HepG2 (cell line): ENCODE measurements around the gene SYNJ2. TPM values are rescaled to one million over a fixed set of nuclear protein-coding genes. Genes with fewer than 3 reads are reported as not detected.

Experiments used
- BCL6 ChIP-seq: IDR thresholded peaks from 2 replicates; pipeline ENCODE4 v1.6.1; 2016; ENCODE audit warnings: missing genetic modification reagents, missing compliant biosample characterization
- CREM ChIP-seq, 2 experiments: sonication (generic) in 1 of 2; formaldehyde crosslinking in 1 of 2; IDR thresholded peaks; 2 replicates each; pipeline versions ENCODE4 v1.4.0 to v1.6.1; 2016 to 2020; ENCODE audit warnings: antibody characterized with exemption in 1 of 2, mild to moderate bottlenecking in 1 of 2, missing genetic modification reagents in 1 of 2
- FOSL2 ChIP-seq: sonication (generic); formaldehyde crosslinking; IDR thresholded peaks from 2 replicates; pipeline ENCODE4 v1.4.0; 2020; ENCODE audit warnings: missing genetic modification reagents
- MED1 ChIP-seq: sonication (generic); formaldehyde crosslinking; IDR thresholded peaks from 2 replicates; pipeline ENCODE4 v1.4.0; 2020; ENCODE audit warnings: missing genetic modification reagents
- NFIB ChIP-seq: sonication (generic); formaldehyde crosslinking; IDR thresholded peaks from 2 replicates; pipeline ENCODE4 v1.9.0; 2021; ENCODE audit warnings: missing genetic modification reagents, mild to moderate bottlenecking, borderline replicate concordance
- NR2C2 ChIP-seq: sonication (generic); formaldehyde crosslinking; IDR thresholded peaks from 2 replicates; pipeline ENCODE4 v1.4.0; 2020; ENCODE audit warnings: missing genetic modification reagents, mild to moderate bottlenecking, moderate library complexity, borderline replicate concordance
- ONECUT2 ChIP-seq: sonication (generic); formaldehyde crosslinking; IDR thresholded peaks from 2 replicates; pipeline ENCODE4 v1.4.0; 2020; ENCODE audit warnings: missing genetic modification reagents
- POGZ ChIP-seq: sonication (generic); formaldehyde crosslinking; IDR thresholded peaks from 2 replicates; pipeline ENCODE4 v1.4.0; 2020; ENCODE audit warnings: mild to moderate bottlenecking, missing genetic modification reagents
- RAD21 ChIP-seq: fragments of 450-650 bp; formaldehyde crosslinking; IDR thresholded peaks from 2 replicates; pipeline ENCODE4 v1.5.0; 2020; ENCODE audit warnings: mild to moderate bottlenecking
- RARA ChIP-seq: IDR thresholded peaks from 2 replicates; pipeline ENCODE4 v1.6.1; 2016; ENCODE audit warnings: missing genetic modification reagents, missing compliant biosample characterization
- SALL1 ChIP-seq: sonication (generic); formaldehyde crosslinking; IDR thresholded peaks from 2 replicates; pipeline ENCODE4 v1.8.0; 2022; ENCODE audit warnings: mild to moderate bottlenecking, missing genetic modification reagents
- TP53 ChIP-seq: sonication (generic); formaldehyde crosslinking; conservative IDR thresholded peaks from 2 replicates; pipeline ENCODE4 v1.4.0; 2020; ENCODE audit warnings: missing genetic modification reagents
- ZBTB3 ChIP-seq: sonication (generic); formaldehyde crosslinking; IDR thresholded peaks from 2 replicates; pipeline ENCODE4 v1.4.0; 2020; ENCODE audit warnings: low read depth, mild to moderate bottlenecking, moderate library complexity, missing genetic modification reagents, borderline replicate concordance
- ZNF230 ChIP-seq: sonication (generic); formaldehyde crosslinking; IDR thresholded peaks from 2 replicates; pipeline ENCODE4 v1.4.0; 2020; ENCODE audit warnings: mild to moderate bottlenecking, missing genetic modification reagents
- ZNF333 ChIP-seq: sonication (generic); formaldehyde crosslinking; IDR thresholded peaks from 2 replicates; pipeline ENCODE4 v1.4.0; 2020; ENCODE audit warnings: mild to moderate bottlenecking, missing genetic modification reagents, borderline replicate concordance
- ZNF44 ChIP-seq: sonication (generic); formaldehyde crosslinking; IDR thresholded peaks from 2 replicates; pipeline ENCODE4 v1.5.1; 2020; ENCODE audit warnings: mild to moderate bottlenecking, missing genetic modification reagents
- ZNF768 ChIP-seq: sonication (generic); formaldehyde crosslinking; IDR thresholded peaks from 2 replicates; pipeline ENCODE4 v1.4.0; 2020; ENCODE audit warnings: missing genetic modification reagents
- ZNF776 ChIP-seq: sonication (generic); formaldehyde crosslinking; IDR thresholded peaks from 2 replicates; pipeline ENCODE4 v1.4.0; 2020; ENCODE audit warnings: mild to moderate bottlenecking, missing genetic modification reagents
- polyA plus RNA-seq, 8 experiments: library from polyadenylated mRNA; depleted of rRNA in 3 of 8; stranded (reverse) in 7 of 8; unstranded in 1 of 8; fragments of >200 nt; fragmentation: Illumina TruSeq in 4 of 8; extraction: Trizol in 4 of 8; gene quantifications; 2 replicates each; pipeline versions ENCODE4 v1.2.1 to v1.2.3, GENCODE V29; 2011 to 2016; ENCODE audit warnings: low read depth in 4 of 8, missing spikeins in 1 of 8, mixed read lengths in 1 of 8; ENCODE audit not compliant: insufficient read depth in 1 of 8
- total RNA-seq, 5 experiments: library from RNA; depleted of rRNA; stranded (reverse); fragments of >200 nt; fragmentation: Illumina TruSeq; extraction: Trizol; gene quantifications; 2 replicates each; pipeline ENCODE4 v1.2.3, GENCODE V29; 2016; ENCODE audit warnings: low read depth in 1 of 5
- TF ChIP-seq, protein P1 (sequence below): IDR thresholded peaks from 2 replicates; pipeline ENCODE4 v1.6.1; 2016; ENCODE audit warnings: mild to moderate bottlenecking
- TF ChIP-seq, protein P2 (sequence below): sonication (generic); formaldehyde crosslinking; IDR thresholded peaks from 2 replicates; pipeline ENCODE4 v1.4.0; 2020; ENCODE audit warnings: missing genetic modification reagents, low read depth, mild to moderate bottlenecking, borderline replicate concordance
- TF ChIP-seq, protein P3 (sequence below): sonication (generic); formaldehyde crosslinking; IDR thresholded peaks from 2 replicates; pipeline ENCODE4 v1.4.0; 2020; ENCODE audit warnings: missing genetic modification reagents
- TF ChIP-seq, protein P4 (sequence below): sonication (generic); formaldehyde crosslinking; IDR thresholded peaks from 2 replicates; pipeline ENCODE4 v1.4.0; 2020; ENCODE audit warnings: missing genetic modification reagents

SYNJ2 gene
- total and polyA plus RNA-seq, 2 of the 13 experiments (the other 11 are each of a cell fraction or from before 2014, with no cell fraction given), result 39.1 to 57.6 TPM

DNA sequence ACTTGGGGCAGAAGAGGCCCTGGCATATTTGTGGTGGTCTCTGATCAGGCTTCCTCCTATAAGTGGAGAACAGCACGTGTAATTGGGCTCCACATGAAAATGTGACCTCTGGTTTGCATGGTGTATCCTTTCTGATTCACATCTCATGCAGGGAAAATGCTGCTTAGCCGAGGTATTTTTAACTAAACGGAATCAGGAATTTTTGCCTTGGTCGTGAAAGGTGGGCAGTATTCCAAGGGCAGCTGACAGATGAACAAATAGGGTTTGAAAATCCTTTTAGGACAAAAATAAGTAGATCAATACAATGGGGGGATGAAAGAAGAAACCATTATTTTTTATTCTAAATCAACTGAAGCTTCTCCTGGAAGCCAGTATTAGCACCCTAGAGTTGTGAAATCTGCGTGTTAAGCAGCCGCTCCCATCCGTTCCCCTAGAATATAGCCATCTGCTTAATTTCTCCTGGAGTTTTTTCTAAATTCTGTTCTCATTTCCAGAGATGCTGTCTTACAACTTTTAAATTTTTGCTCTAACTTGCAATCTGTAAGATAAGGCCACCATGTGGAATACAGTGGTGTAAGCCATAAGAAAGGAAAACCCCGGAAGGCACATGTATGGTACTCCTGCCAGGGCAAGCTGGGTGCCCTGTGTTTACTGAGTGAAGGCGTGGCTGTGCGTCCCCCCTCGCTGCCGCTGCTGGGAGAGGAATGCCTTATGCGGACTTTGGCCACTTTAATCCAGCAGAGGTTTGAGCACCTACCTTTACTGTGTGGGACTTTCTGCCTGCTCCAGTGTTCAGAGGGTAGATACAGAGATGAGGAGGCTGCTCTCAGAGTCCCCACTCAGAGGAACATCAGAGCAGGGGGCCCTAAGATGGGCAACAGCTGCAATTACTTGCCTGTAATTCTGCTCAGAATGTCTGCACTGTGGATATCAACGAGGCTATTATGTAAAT, 52.4 kb downstream of the SYNJ2 start (continued):
- TF ChIP-seq, protein P1, sequence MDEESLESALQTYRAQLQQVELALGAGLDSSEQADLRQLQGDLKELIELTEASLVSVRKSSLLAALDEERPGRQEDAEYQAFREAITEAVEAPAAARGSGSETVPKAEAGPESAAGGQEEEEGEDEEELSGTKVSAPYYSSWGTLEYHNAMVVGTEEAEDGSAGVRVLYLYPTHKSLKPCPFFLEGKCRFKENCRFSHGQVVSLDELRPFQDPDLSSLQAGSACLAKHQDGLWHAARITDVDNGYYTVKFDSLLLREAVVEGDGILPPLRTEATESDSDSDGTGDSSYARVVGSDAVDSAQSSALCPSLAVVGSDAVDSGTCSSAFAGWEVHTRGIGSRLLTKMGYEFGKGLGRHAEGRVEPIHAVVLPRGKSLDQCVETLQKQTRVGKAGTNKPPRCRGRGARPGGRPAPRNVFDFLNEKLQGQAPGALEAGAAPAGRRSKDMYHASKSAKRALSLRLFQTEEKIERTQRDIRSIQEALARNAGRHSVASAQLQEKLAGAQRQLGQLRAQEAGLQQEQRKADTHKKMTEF (CRISPR knock-in tag), result peak; percentile 94
- TF ChIP-seq, protein P2, sequence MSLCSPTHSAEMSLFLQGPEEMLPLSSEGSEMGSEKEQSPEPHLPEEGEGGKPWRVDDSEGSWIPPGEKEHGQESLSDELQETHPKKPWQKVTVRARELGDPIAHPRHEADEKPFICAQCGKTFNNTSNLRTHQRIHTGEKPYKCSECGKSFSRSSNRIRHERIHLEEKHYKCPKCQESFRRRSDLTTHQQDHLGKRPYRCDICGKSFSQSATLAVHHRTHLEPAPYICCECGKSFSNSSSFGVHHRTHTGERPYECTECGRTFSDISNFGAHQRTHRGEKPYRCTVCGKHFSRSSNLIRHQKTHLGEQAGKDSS (CRISPR knock-in tag), result peak; percentile 97
- 0 out of 2 replicates have a peak, but pooled peaks have one; percentile 60 for TF ChIP-seq ZBTB3 (CRISPR knock-in tag)
- 0 out of 2 replicates have a peak, but pooled peaks have one; percentile 29 for TF ChIP-seq ZNF44 (CRISPR knock-in tag)
- peak; percentile 82 for TF ChIP-seq RARA (CRISPR knock-in tag)
- TF ChIP-seq CREM (IDR thresholded peaks at IDR 0.05), result peak; percentile 60; the same call in 1 of the 2 replicates
- no peak for TF ChIP-seq CREM (CRISPR knock-in tag; IDR thresholded peaks at IDR 0.05)
- TF ChIP-seq NR2C2 (CRISPR knock-in tag), result 0 out of 2 replicates have a peak, but pooled peaks have one; percentile 47
- TF ChIP-seq TP53, result no peak
- TF ChIP-seq, protein P3, sequence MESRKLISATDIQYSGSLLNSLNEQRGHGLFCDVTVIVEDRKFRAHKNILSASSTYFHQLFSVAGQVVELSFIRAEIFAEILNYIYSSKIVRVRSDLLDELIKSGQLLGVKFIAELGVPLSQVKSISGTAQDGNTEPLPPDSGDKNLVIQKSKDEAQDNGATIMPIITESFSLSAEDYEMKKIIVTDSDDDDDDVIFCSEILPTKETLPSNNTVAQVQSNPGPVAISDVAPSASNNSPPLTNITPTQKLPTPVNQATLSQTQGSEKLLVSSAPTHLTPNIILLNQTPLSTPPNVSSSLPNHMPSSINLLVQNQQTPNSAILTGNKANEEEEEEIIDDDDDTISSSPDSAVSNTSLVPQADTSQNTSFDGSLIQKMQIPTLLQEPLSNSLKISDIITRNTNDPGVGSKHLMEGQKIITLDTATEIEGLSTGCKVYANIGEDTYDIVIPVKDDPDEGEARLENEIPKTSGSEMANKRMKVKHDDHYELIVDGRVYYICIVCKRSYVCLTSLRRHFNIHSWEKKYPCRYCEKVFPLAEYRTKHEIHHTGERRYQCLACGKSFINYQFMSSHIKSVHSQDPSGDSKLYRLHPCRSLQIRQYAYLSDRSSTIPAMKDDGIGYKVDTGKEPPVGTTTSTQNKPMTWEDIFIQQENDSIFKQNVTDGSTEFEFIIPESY (CRISPR knock-in tag), result peak; percentile 66
- TF ChIP-seq NFIB (CRISPR knock-in tag), result no peak
- TF ChIP-seq FOSL2, result peak; percentile 86
- TF ChIP-seq POGZ (CRISPR knock-in tag), result peak; percentile 62
- no peak for TF ChIP-seq ZNF333 (CRISPR knock-in tag)
- peak; percentile 61 for TF ChIP-seq ZNF230 (CRISPR knock-in tag)
- TF ChIP-seq RAD21 (CRISPR knock-in tag), result peak; percentile 56; the same call in 1 of the 2 replicates
- no peak for TF ChIP-seq ZNF776 (CRISPR knock-in tag)
- peak; percentile 33; the same call in 1 of the 2 replicates for TF ChIP-seq ZNF768 (CRISPR knock-in tag)
- TF ChIP-seq SALL1 (CRISPR knock-in tag), result peak; percentile 97
- TF ChIP-seq MED1, result peak; percentile 95
- TF ChIP-seq, protein P4, sequence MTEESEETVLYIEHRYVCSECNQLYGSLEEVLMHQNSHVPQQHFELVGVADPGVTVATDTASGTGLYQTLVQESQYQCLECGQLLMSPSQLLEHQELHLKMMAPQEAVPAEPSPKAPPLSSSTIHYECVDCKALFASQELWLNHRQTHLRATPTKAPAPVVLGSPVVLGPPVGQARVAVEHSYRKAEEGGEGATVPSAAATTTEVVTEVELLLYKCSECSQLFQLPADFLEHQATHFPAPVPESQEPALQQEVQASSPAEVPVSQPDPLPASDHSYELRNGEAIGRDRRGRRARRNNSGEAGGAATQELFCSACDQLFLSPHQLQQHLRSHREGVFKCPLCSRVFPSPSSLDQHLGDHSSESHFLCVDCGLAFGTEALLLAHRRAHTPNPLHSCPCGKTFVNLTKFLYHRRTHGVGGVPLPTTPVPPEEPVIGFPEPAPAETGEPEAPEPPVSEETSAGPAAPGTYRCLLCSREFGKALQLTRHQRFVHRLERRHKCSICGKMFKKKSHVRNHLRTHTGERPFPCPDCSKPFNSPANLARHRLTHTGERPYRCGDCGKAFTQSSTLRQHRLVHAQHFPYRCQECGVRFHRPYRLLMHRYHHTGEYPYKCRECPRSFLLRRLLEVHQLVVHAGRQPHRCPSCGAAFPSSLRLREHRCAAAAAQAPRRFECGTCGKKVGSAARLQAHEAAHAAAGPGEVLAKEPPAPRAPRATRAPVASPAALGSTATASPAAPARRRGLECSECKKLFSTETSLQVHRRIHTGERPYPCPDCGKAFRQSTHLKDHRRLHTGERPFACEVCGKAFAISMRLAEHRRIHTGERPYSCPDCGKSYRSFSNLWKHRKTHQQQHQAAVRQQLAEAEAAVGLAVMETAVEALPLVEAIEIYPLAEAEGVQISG (CRISPR knock-in tag), result peak; percentile 76
- no peak for TF ChIP-seq ONECUT2 (CRISPR knock-in tag)
- peak; percentile 69; the same call in 1 of the 2 replicates for TF ChIP-seq BCL6
